Fibroblast of lung (primary cell): ENCODE results near the gene ACTRT2.

Experiments
- EZH2 ChIP-seq: IDR thresholded peaks from 2 replicates; pipeline ENCODE4 v1.5.1; 2012; ENCODE audit warnings: low read length, control low read depth, mild to moderate bottlenecking; ENCODE audit errors: missing control alignments
- TF ChIP-seq, protein P1 (sequence below), 2 donors: IDR thresholded peaks in 1 of 2; conservative IDR thresholded peaks in 1 of 2; 1 replicate in 1 of 2; 2 replicates in 1 of 2; pipeline ENCODE4 v1.5.1; 2011 to 2012; ENCODE audit warnings: low read length in 2 of 2, control low read depth in 1 of 2, inconsistent platforms in 1 of 2, low read depth in 1 of 2, mild to moderate bottlenecking in 1 of 2

DNA sequence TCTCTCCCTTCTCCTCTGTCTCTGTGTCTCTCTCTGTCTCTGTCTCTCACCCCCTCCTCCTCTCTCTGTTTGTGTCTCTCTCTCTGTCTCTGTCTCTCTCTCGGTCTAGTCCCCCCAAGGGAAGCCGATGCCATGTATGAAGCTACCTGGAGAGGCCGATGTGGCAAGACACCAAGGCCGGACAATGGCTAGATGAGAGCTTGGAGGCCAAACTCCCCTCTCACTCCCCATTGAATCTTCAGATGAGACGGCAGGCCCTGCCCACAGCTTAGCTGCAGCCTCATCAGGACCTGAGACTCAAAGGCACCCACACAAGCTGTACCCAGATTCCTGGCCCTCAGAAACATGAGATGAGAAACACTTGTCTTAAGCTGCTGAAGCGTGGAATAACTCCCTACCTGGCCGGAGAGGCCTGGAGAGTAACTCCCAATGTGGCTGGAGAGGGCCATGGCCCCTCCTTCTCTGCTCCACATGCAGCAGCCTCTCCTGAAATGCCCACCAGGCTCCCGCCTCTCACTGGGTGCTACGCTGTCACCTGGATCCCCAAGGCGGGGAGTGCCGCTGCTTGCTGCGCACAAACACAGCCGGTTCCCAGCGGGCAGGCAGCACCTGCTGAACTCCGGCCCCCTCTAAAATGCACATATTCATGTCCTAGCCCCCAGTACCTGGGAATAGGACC, 7.8 kb upstream of the ACTRT2 start:
- no peak for TF ChIP-seq EZH2
- TF ChIP-seq, protein P1, sequence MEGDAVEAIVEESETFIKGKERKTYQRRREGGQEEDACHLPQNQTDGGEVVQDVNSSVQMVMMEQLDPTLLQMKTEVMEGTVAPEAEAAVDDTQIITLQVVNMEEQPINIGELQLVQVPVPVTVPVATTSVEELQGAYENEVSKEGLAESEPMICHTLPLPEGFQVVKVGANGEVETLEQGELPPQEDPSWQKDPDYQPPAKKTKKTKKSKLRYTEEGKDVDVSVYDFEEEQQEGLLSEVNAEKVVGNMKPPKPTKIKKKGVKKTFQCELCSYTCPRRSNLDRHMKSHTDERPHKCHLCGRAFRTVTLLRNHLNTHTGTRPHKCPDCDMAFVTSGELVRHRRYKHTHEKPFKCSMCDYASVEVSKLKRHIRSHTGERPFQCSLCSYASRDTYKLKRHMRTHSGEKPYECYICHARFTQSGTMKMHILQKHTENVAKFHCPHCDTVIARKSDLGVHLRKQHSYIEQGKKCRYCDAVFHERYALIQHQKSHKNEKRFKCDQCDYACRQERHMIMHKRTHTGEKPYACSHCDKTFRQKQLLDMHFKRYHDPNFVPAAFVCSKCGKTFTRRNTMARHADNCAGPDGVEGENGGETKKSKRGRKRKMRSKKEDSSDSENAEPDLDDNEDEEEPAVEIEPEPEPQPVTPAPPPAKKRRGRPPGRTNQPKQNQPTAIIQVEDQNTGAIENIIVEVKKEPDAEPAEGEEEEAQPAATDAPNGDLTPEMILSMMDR (conservative IDR thresholded peaks at IDR 0.05 in 1 of 2, IDR thresholded peaks at IDR 0.05 in 1 of 2; ENCODE audit: low read depth in 1 of 2, low read length in 2 of 2) = no peak
